ENCODE measurements around the gene COL4A1.

- TF ChIP-seq HNRNPL (IDR thresholded peaks at IDR 0.05; ENCODE audit: low read depth, low read length) (no peak), E2F5 (CRISPR knock-in tag; conservative IDR thresholded peaks at IDR 0.05) (no peak), TBL1XR1 (IDR thresholded peaks at IDR 0.05; ENCODE audit: borderline replicate concordance, low read length, partially characterized antibody) (no peak), CREB1 (IDR thresholded peaks at IDR 0.05) (no peak), CREB1 (CRISPR knock-in tag; IDR thresholded peaks at IDR 0.05) (no peak), PATZ1 (CRISPR knock-in tag; IDR thresholded peaks at IDR 0.05) (no peak), ELF4 (CRISPR knock-in tag; IDR thresholded peaks at IDR 0.05; ENCODE audit: borderline replicate concordance) (no peak)
Observed at GRCh38 chr13:110127986-110128511, 178.9 kb downstream of the COL4A1 start.
